ENCODE measurements around the gene BLVRA. TPM values are rescaled to one million over a fixed set of nuclear protein-coding genes. Genes with fewer than 3 reads are reported as not detected.
"Not testable (repeated sequence)": the region's sequence is repeated elsewhere in the genome, so short reads cannot be mapped to it uniquely, and the experiment has no call there.

BLVRA gene
- total and polyA plus RNA-seq, 5 donors from 2014 or later = 25.9 to 76.3 (median 42.6) TPM

GRCh38 chr7:43773268-43773667 lies 14.8 kb downstream of the BLVRA start:
- H3K36me3 Mint-ChIP-seq = peaks cover 10% of the 10 kb centered on the region
- not testable (repeated sequence) for H3K27me3 Mint-ChIP-seq; H3K4me1 Mint-ChIP-seq; H3K9me3 Mint-ChIP-seq; H3K4me3 ChIP-seq (ENCODE audit: low read depth, low read length); H3K27ac Mint-ChIP-seq; H3K4me1 ChIP-seq (ENCODE audit: control insufficient read depth, insufficient read depth, low read length, poor library complexity, severe bottlenecking); H3K27me3 ChIP-seq (ENCODE audit: control insufficient read depth, insufficient read depth, low read length); DNase-seq; ATAC-seq (ENCODE audit: low read depth in 2 of 2); H3K27ac ChIP-seq (ENCODE audit: insufficient read depth, low read length, poor library complexity, severe bottlenecking); H3K4me3 Mint-ChIP-seq; H3K9me3 ChIP-seq (ENCODE audit: control insufficient read depth in 2 of 2, low read length in 2 of 2); H3K36me3 ChIP-seq (ENCODE audit: control insufficient read depth, insufficient read depth, low read length)

GRCh38 chr7:43775255-43775654 lies 16.8 kb downstream of the BLVRA start:
- H3K9me3 Mint-ChIP-seq; H3K4me1 Mint-ChIP-seq; H3K27me3 Mint-ChIP-seq; H3K27ac ChIP-seq (ENCODE audit: insufficient read depth, low read length, poor library complexity, severe bottlenecking); DNase-seq; H3K9me3 ChIP-seq (ENCODE audit: control insufficient read depth in 2 of 2, low read length in 2 of 2); H3K4me3 Mint-ChIP-seq; H3K4me3 ChIP-seq (ENCODE audit: low read depth, low read length); ATAC-seq (ENCODE audit: low read depth in 2 of 2); H3K36me3 ChIP-seq (ENCODE audit: control insufficient read depth, insufficient read depth, low read length); H3K4me1 ChIP-seq (ENCODE audit: control insufficient read depth, insufficient read depth, low read length, poor library complexity, severe bottlenecking); H3K27ac Mint-ChIP-seq; H3K27me3 ChIP-seq (ENCODE audit: control insufficient read depth, insufficient read depth, low read length): not testable (repeated sequence)
- H3K36me3 Mint-ChIP-seq = peaks cover 16% of the 10 kb centered on the region

DNA sequence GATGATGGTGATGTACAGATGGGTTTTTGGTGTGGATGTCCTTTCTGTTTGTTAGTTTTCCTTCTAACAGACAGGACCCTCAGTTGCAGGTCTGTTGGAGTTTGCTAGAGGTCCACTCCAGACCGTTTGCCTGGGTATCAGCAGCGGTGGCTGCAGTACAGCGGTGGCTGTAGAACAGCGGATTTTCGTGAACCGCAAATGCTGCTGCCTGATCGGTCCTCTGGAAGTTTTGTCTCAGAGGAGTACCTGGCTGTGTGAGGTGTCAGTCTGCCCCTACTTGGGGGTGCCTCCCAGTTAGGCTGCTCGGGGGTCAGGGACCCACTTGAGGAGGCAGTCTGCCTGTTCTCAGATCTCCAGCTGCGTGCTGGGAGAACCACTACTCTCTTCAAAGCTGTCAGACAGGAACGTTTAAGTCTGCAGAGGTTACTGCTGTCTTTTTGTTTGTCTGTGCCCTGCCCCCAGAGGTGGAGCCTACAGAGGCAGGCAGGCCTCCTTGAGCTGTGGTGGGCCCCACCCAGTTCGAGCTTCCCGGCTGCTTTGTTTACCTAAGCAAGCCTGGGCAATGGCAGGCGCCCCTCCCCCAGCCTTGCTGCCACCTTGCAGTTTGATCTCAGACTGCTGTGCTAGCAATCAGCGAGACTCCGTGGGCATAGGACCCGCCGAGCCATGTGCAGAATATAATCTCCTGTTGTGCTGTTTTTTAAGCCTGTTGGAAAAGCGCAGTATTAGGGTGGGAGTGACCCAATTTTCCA lies 20.0 kb downstream of the BLVRA start:
- H3K4me1 ChIP-seq (ENCODE audit: control insufficient read depth, insufficient read depth, low read length, poor library complexity, severe bottlenecking); H3K27ac ChIP-seq (ENCODE audit: insufficient read depth, low read length, poor library complexity, severe bottlenecking); H3K27me3 ChIP-seq (ENCODE audit: control insufficient read depth, insufficient read depth, low read length); DNase-seq; H3K27me3 Mint-ChIP-seq; H3K4me3 ChIP-seq (ENCODE audit: low read depth, low read length); H3K9me3 ChIP-seq (ENCODE audit: control insufficient read depth in 2 of 2, low read length in 2 of 2); H3K9me3 Mint-ChIP-seq; ATAC-seq (ENCODE audit: low read depth in 2 of 2); H3K36me3 ChIP-seq (ENCODE audit: control insufficient read depth, insufficient read depth, low read length): not testable (repeated sequence)
- peaks cover 14% of the 10 kb centered on the region for H3K36me3 Mint-ChIP-seq
- peak overlapping the region in 2 of 4 donors; percentile 46 to 51 for H3K4me3 Mint-ChIP-seq
- H3K4me1 Mint-ChIP-seq = peaks cover 9 to 17% (median 12%) of the 10 kb centered on the region in 4 donors
- H3K27ac Mint-ChIP-seq = peak overlapping the region in 1 of 3 donors; percentile 56

- Mint-ChIP-seq H3K27me3 (no peaks in the 10 kb centered on the region), H3K9me3 (peaks cover 0 to 5% (median 0%) of the 10 kb centered on the region in 7 donors), H3K4me3 (peak overlapping the region in 1 of 4 donors; percentile 46), H3K27ac (peak overlapping the region in 2 of 3 donors; percentile 25 to 56), H3K4me1 (peaks cover 9 to 17% (median 13%) of the 10 kb centered on the region in 4 donors), H3K36me3 (peaks cover 14% of the 10 kb centered on the region)
- Histone ChIP-seq H3K4me1 (ENCODE audit: control insufficient read depth, insufficient read depth, low read length, poor library complexity, severe bottlenecking) (peaks cover 3% of the 10 kb centered on the region), H3K9me3 (ENCODE audit: control insufficient read depth in 2 of 2, low read length in 2 of 2) (no peaks in the 10 kb centered on the region), H3K4me3 (ENCODE audit: low read depth, low read length) (no peak overlapping the region), H3K27ac (ENCODE audit: insufficient read depth, low read length, poor library complexity, severe bottlenecking) (no peak overlapping the region), H3K27me3 (ENCODE audit: control insufficient read depth, insufficient read depth, low read length) (no peaks in the 10 kb centered on the region), H3K36me3 (ENCODE audit: control insufficient read depth, insufficient read depth, low read length) (no peaks in the 10 kb centered on the region)
- DNase-seq = no peak
- no peak for ATAC-seq (ENCODE audit: low read depth in 2 of 2)
These were observed 20.7 kb downstream of the BLVRA start for GRCh38 chr7:43779045-43779812.

DNA sequence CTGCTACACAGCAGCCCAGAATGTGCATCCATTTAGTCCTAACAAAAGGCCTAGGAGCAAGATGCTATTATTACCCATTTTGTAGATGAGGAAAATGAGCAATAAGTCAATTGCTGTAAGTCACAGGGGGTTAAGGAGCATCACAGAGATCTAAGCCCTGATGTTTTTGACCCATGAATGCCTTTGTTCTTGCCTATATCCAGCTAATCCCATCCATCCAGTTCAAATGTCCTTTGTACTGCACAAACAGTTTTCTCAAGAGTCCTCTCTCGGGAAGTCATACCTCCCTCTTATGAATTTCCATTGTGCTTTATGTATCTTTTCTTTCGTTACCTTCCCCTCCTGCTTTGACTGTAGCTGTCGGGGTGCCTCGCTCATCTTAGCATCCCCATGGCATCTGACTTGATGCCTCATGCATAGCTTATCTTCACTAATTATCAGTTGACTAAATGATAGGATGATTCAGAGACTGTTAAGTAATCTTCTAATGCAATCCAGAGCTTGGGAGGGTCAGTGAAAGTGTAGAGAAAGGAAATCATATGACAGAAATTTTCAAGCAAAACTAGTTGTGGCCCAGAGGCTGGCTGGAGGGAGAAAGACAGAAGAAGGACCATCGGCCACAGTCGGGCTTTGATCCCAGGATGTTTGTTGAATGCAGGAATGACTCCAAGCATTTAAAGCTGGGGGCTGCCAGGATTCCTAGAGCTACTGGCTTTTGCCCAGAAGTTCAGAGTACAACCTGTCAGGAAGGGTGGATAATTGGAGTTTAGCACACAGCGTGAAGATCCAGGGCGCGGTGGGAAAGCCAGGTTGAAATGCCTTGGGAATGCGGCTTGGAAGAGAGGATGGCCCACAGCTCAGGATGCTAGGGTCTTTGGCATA lies 23.5 kb downstream of the BLVRA start:
- Histone ChIP-seq H3K27ac (ENCODE audit: insufficient read depth, low read length, poor library complexity, severe bottlenecking) (no peak overlapping the region), H3K4me3 (ENCODE audit: low read depth, low read length) (no peak overlapping the region), H3K9me3 (ENCODE audit: control insufficient read depth in 2 of 2, low read length in 2 of 2) (no peaks in the 10 kb centered on the region), H3K36me3 (ENCODE audit: control insufficient read depth, insufficient read depth, low read length) (no peaks in the 10 kb centered on the region), H3K27me3 (ENCODE audit: control insufficient read depth, insufficient read depth, low read length) (no peaks in the 10 kb centered on the region), H3K4me1 (ENCODE audit: control insufficient read depth, insufficient read depth, low read length, poor library complexity, severe bottlenecking) (peaks cover 3% of the 10 kb centered on the region)
- Mint-ChIP-seq H3K27ac (no peak overlapping the region), H3K9me3 (peaks cover 0 to 3% (median 0%) of the 10 kb centered on the region in 7 donors), H3K36me3 (peaks cover 19% of the 10 kb centered on the region), H3K27me3 (no peaks in the 10 kb centered on the region), H3K4me3 (no peak overlapping the region), H3K4me1 (peaks cover 9 to 22% (median 17%) of the 10 kb centered on the region in 4 donors)
- ATAC-seq (ENCODE audit: low read depth in 2 of 2) (no peak), DNase-seq (no peak)

DNA sequence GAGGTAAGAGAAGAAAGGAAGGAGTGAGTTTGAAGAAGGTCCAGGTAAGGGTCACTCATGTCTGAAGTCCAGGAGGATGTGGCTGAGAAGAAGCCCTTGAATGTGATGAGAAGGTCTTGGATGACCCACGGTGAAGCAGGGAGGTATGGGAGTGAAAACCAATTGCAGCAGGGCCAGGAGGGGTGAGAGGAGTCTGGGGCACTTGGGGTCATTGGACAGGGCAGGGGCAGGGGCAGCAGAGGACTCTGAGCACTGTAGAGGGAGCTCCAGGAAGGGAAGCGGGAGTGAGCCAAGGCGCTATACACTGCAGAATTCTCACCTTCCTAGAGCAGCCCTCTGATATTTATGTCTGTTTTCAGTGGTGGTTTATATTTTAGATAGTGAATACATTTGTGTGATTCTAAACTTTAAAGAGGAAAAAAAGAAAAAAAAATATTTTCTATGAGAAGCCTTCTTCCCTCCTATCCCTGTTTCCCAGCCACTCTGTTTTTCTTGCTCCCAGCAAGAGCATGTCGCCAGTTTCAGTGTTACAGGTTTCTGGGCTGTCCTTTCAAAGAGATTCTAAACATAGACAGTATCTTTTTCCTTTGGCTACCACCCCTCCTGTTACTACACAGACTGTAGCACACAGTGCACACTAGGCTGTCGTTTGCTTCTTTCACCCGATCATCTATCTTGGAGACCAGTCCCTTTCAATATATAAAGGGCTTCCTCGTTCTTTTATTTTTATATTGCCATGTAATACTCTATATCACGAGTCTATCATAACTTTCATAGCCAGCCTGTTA lies 24.5 kb downstream of the BLVRA start:
- H3K27ac ChIP-seq (ENCODE audit: insufficient read depth, low read length, poor library complexity, severe bottlenecking) = no peak overlapping the region
- H3K27ac Mint-ChIP-seq = no peak overlapping the region

GRCh38 chr7:43784030-43784584 lies 25.6 kb downstream of the BLVRA start:
- no peaks in the 10 kb centered on the region for H3K27me3 ChIP-seq (ENCODE audit: control insufficient read depth, insufficient read depth, low read length)
- Mint-ChIP-seq H3K9me3 (no peaks in the 10 kb centered on the region), H3K27ac (no peak overlapping the region), H3K4me1 (peaks cover 9 to 21% (median 13%) of the 10 kb centered on the region in 4 donors), H3K36me3 (peaks cover 25% of the 10 kb centered on the region), H3K4me3 (no peak overlapping the region), H3K27me3 (no peaks in the 10 kb centered on the region)
- H3K27ac ChIP-seq (ENCODE audit: insufficient read depth, low read length, poor library complexity, severe bottlenecking) = no peak overlapping the region
- DNase-seq = no peak
- no peak overlapping the region for H3K4me3 ChIP-seq (ENCODE audit: low read depth, low read length)
- no peak for ATAC-seq (ENCODE audit: low read depth in 2 of 2)
- no peaks in the 10 kb centered on the region for H3K9me3 ChIP-seq (ENCODE audit: control insufficient read depth in 2 of 2, low read length in 2 of 2)
- H3K4me1 ChIP-seq (ENCODE audit: control insufficient read depth, insufficient read depth, low read length, poor library complexity, severe bottlenecking) = peaks cover 3% of the 10 kb centered on the region
- H3K36me3 ChIP-seq (ENCODE audit: control insufficient read depth, insufficient read depth, low read length) = peaks cover 2% of the 10 kb centered on the region

More for the DNA sequence above, 24.5 kb downstream of the BLVRA start:
- Histone ChIP-seq H3K9me3 (ENCODE audit: control insufficient read depth in 2 of 2, low read length in 2 of 2) (no peaks in the 10 kb centered on the region), H3K36me3 (ENCODE audit: control insufficient read depth, insufficient read depth, low read length) (no peaks in the 10 kb centered on the region), H3K4me1 (ENCODE audit: control insufficient read depth, insufficient read depth, low read length, poor library complexity, severe bottlenecking) (peaks cover 3% of the 10 kb centered on the region), H3K27me3 (ENCODE audit: control insufficient read depth, insufficient read depth, low read length) (no peaks in the 10 kb centered on the region), H3K4me3 (ENCODE audit: low read depth, low read length) (no peak overlapping the region)
- peaks cover 0 to 3% (median 0%) of the 10 kb centered on the region in 7 donors for H3K9me3 Mint-ChIP-seq
- no peak for DNase-seq
- no peaks in the 10 kb centered on the region for H3K27me3 Mint-ChIP-seq
- no peak for ATAC-seq (ENCODE audit: low read depth in 2 of 2)
- H3K4me1 Mint-ChIP-seq = peaks cover 9 to 22% (median 17%) of the 10 kb centered on the region in 4 donors
- H3K4me3 Mint-ChIP-seq = no peak overlapping the region
- H3K36me3 Mint-ChIP-seq = peaks cover 22% of the 10 kb centered on the region
